SW480 (cell line): ENCODE results near the gene BCL10.

Experiments
- DNase-seq: peaks from one replicate; pipeline ENCODE4 v3.0.0-alpha.2; 2016; ENCODE audit warnings: low spot score

The BCL10 gene

DNA sequence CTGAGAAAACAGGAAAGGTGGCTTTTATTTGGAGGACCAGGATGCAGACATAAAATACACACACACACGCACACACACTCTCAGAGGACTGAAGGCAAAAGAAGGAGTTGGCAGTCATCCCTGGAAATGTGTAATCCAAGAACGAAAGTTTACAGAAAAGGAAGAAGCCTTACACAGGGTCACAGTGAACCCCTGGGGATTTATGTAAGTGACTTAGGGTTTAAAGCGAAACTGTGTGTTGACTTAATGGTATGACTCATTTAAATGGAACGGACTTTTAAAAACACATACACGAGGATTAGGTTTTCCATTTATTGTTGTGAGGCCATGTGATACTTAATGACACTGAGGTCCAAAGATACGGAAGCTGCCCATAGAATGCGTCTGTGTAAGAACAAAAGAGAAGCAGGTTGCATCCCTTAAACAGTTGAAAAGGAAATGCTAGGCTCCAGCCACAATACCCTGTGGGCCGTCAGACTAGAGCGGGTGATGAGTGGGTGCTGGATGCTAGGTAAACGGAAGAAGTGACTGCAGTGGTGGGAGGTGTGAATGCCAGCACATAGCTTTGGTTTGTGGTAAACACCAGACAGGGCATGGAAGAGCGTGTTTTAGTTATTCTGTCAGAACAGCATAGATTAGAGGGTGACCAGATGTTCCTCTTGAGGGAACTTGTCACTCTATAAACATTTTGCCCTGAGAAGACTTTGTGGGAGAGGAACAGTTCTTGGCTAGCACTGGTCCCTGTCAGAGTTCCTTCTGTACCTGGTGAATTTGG, 21.6 kb upstream of the BCL10 start:
- DNase-seq: peak; percentile 96

- DNase-seq: no peak
Measured at GRCh38 chr1:85297538-85297854, 21.1 kb upstream of the BCL10 start.

GRCh38 chr1:85296980-85297379, 20.5 kb upstream of the BCL10 start:
- no peak for DNase-seq

GRCh38 chr1:85295654-85296053, 19.2 kb upstream of the BCL10 start:
- DNase-seq: no peak

GRCh38 chr1:85295006-85295431, 18.6 kb upstream of the BCL10 start:
- peak; percentile 58 for DNase-seq

DNA sequence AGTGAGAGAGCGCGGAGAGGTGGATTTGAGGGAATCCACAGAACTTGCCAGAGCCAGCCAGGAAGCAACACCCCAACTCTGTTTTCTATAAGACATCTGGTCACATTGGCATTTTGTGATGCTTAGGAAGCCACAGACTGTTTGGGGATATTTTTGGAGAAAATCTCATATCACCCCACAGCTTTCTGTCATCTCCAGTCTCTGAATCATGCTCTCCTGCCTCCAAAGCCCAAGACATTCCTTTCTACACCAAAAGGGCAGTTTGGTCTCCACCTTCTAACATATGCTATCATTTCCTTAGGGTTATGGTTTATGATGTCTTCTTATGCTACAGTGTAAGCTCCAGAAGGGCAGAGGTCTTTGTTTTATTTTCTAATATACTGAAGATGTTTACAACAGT, 14.4 kb upstream of the BCL10 start:
- DNase-seq: no peak

- no peak for DNase-seq
Measured at GRCh38 chr1:85289848-85290335, 13.5 kb upstream of the BCL10 start.

- peak; percentile 53 for DNase-seq
Measured at GRCh38 chr1:85289207-85289847, 12.9 kb upstream of the BCL10 start.

DNA sequence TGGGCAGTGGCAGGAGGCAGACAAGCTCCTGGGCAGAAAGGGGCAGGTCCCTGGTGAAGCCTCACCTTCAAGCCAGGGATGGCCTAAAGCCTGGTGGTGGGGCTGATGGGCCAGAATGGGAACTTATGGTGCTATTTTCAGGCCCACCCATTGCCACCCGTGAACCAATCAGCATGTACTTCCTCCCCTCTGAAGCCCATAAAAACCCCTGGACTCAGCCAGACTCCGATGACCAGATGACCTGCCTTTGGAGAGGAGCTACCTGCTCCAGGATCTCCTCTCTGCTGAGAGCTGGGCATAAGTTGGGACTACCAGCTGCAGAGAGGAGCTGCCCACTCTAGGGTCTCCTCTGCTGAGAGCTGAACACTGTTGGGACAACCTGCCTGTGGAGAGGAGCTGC, 7.8 kb upstream of the BCL10 start:
- no peak for DNase-seq

DNA sequence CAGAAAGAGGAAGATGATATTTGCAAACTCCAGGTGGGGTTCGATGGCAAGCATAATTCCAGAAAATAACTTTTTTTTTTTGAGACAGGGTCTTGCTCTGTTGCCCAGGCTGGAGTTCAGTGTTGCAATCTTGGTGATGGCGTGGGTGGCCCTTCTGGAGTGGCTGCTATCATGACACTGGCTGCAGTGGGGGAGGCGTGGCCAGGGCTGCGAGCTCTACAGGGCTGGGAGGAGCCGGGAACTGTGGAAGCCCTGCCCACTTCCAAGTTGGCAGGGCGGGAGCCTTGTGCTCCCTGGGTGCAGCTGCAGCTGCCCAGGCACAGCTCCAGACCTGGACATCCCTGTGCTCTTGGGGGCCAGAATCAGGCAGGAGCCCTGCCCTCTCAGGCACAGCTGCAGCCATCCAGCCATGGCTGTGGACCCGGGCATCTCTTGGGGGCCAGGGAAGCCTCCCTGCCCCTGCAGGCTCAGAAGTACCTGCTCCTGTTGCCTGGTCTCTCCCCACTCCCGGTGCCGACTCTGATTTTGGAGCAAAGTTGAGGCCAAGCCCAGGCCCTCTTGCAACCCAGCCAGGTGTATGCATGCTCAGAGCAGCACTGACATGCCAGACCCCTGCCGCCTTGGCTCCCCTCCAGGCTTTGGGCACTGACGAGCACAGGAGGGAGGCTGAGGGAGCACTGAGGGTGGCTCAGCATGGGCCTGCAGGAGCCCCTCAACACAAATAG, 7.2 kb upstream of the BCL10 start:
- DNase-seq: peak; percentile 29

DNA sequence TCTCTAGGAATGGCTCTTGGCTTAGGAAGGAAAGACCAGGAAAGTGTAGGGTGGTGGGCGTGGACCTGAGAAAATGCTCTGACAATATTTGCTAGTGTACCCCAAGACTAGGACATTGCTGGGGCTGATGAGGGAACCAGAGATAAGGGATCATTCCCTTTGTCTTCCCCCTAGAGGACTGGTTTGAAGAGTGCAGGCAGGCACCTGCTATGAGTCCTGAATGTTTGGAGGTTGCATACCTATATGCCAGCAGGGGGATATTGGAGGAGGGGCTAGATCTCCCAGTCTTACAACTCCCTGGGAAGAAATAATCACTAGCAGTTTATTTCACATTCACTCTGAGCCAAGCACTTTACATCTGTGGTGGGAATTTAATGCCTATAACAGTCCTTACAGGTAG, 6.0 kb upstream of the BCL10 start:
- DNase-seq: peak; percentile 37

DNA sequence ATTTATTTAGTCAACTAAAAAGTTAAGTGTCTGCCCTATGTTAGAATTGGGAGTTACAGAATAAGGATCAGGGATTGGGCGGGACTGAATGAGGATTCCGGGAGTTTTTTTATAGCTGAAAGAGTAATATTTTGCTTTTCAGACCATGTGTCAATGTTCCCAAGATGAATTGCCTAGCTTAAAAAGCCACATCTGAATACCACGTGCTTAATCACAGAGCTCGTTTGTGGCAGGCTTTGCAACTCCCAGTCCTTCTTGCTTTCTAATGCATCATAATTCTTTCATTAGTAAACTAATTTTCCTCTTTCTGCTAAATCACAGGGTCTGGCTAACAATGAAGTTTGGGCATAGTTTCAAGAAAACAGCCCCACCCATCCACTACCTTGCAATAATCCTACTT, 4.2 kb upstream of the BCL10 start:
- no peak for DNase-seq

- DNase-seq: no peak
Measured at GRCh38 chr1:85279458-85280080, 3.1 kb upstream of the BCL10 start.

GRCh38 chr1:85278853-85279314, 2.5 kb upstream of the BCL10 start:
- peak; percentile 71 for DNase-seq

DNA sequence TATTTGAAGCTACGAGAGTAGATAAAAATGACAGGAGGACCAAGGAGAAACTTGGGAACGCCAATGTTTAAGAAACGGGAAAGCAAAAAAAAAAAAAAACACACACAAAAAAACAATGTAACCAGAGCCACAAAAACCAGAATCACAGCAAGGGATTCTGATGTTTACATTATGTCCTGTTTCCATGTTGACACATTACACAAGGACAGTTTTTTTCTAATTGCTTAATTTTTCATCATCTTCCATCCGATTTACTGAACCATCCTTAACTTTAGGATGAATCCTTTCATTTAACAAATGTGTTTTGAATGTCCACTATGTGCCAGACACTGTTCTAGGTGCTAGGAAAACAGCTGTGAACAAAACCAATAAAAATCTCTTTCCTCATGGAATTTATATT, 1.4 kb upstream of the BCL10 start:
- DNase-seq: no peak

- no peak for DNase-seq
Measured at GRCh38 chr1:85276978-85277639, 677 bp upstream of the BCL10 start.

- DNase-seq: no peak
Measured at GRCh38 chr1:85275701-85276214, 674 bp downstream of the BCL10 start.

DNA sequence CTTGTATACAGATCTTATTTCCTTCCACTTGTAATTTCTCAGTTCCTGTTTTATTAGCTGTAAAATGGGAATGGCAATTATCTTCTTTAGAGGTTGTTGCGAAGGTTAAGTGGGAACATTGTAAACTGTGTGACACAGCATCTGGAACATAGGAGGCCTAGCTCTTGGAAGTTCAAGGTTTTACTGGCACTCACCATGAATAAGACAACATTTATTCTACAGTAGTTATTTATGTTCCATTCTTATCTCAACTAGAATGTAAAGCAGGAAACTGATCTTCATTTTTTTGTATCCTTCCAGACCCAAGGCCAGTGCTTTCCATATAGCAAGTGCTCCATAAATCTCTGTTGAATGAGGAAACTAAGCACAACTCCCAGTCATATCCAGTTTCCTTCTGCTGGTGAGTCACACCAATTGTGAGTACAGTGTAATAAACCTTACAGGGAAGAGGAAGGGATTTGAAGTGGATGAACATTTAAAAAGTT, 1.4 kb downstream of the BCL10 start:
- peak; percentile 56 for DNase-seq

GRCh38 chr1:85273397-85273796, 3.0 kb downstream of the BCL10 start:
- DNase-seq: no peak

GRCh38 chr1:85268801-85269585, 7.4 kb downstream of the BCL10 start:
- no peak for DNase-seq

DNA sequence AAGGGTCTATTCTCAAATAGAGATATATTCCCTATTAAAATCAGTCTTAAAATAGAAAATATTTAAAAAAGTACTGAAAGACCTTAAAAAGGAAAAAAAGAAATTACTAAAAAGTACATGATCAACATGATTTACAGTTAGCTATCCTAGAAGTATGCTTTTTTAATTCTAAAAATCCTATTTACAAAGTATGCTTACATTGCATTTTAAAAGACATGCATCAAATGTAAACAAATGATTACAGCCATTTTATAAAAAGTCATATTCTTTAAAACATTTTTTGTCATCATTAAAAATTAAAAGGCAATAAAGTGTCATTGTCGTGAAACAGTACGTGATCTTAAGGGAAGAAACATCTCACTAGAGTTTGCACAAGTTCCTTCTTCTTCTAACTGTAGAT, 9.1 kb downstream of the BCL10 start:
- no peak for DNase-seq
